ENCODE results near the gene COX6B1. TPM values are rescaled to one million over a fixed set of nuclear protein-coding genes. Genes with fewer than 3 reads are reported as not detected.

COX6B1 gene
- total RNA-seq, 1 donor from 2014 or later: 301 TPM

GRCh38 chr19:35609851-35610353, 38.2 kb upstream of the COX6B1 start:
- no peaks in the 10 kb centered on the region for H3K27me3 ChIP-seq
- no peak overlapping the region for H3K4me3 ChIP-seq
- H3K4me1 ChIP-seq: peaks cover 0 to 8% of the 10 kb centered on the region in 2 donors
- H3K27ac ChIP-seq: no peak overlapping the region
- DNase-seq (ENCODE audit: low spot score in 2 of 2): no peak
- intact Hi-C loops (cut with DNase I): loop anchor here (10.0 kb wide), 1 partner anchor 485 kb away; no protein-coding TSS in a partner anchor
- no peak for TF ChIP-seq CTCF (IDR thresholded peaks at IDR 0.05)
- no peaks in the 10 kb centered on the region for H3K36me3 ChIP-seq
- H3K9me3 ChIP-seq: no peaks in the 10 kb centered on the region

GRCh38 chr19:35612224-35612558, 35.9 kb upstream of the COX6B1 start:
- Histone ChIP-seq H3K27me3 (no peaks in the 10 kb centered on the region), H3K4me3 (peak overlapping the region; percentile 70 to 81), H3K36me3 (peaks cover 0 to 4% of the 10 kb centered on the region in 2 donors), H3K27ac (peak overlapping the region in 1 of 2 donors; percentile 76), H3K9me3 (no peaks in the 10 kb centered on the region), H3K4me1 (peaks cover 0 to 8% of the 10 kb centered on the region in 2 donors)
- DNase-seq (ENCODE audit: low spot score in 2 of 2): no peak
- no peak for TF ChIP-seq CTCF (IDR thresholded peaks at IDR 0.05)
- intact Hi-C loops (cut with DNase I): loop anchor here (1.0 to 10.0 kb wide), 5 partner anchors 16 to 487 kb away; partner anchors contain the start of gene TMEM147

GRCh38 chr19:35612559-35613321, 35.4 kb upstream of the COX6B1 start, which contains the start of gene HAUS5:
HAUS5 (plus strand) TSS chr19:35612735; CDS start chr19:35612795, 60 bp downstream.
- Histone ChIP-seq H3K36me3 (peaks cover 0 to 5% of the 10 kb centered on the region in 2 donors), H3K27me3 (no peaks in the 10 kb centered on the region), H3K4me3 (peak within 1 kb of the TSS; percentile 70 to 81), H3K9me3 (no peaks in the 10 kb centered on the region), H3K4me1 (peaks cover 0 to 8% of the 10 kb centered on the region in 2 donors), H3K27ac (peak within 1 kb of the TSS; percentile 64 to 76)
- TF ChIP-seq CTCF (IDR thresholded peaks at IDR 0.05): peak in 1 of 3 experiments; percentile 8
- peak; percentile 82 to 98 for DNase-seq (ENCODE audit: low spot score in 2 of 2)
- intact Hi-C loops (cut with DNase I): loop anchor here (1.0 to 10.0 kb wide), 5 partner anchors 16 to 488 kb away; partner anchors contain the start of gene TMEM147

GRCh38 chr19:35613574-35613973, 34.5 kb upstream of the COX6B1 start:
- peaks cover 0 to 10% of the 10 kb centered on the region in 2 donors for H3K36me3 ChIP-seq
- intact Hi-C loops (cut with DNase I): loop anchor here (10.0 kb wide), 1 partner anchor 489 kb away; no protein-coding TSS in a partner anchor

GRCh38 chr19:35615036-35615435, 33.1 kb upstream of the COX6B1 start:
- Histone ChIP-seq H3K9me3 (no peaks in the 10 kb centered on the region), H3K36me3 (peaks cover 0 to 12% of the 10 kb centered on the region in 2 donors), H3K27ac (no peak overlapping the region), H3K4me1 (peaks cover 0 to 8% of the 10 kb centered on the region in 2 donors), H3K27me3 (no peaks in the 10 kb centered on the region), H3K4me3 (no peak overlapping the region)
- DNase-seq (ENCODE audit: low spot score in 2 of 2): no peak
- intact Hi-C loops (cut with DNase I): loop anchor here (10.0 kb wide), 1 partner anchor 490 kb away; no protein-coding TSS in a partner anchor
- no peak for TF ChIP-seq CTCF (IDR thresholded peaks at IDR 0.05)

More at GRCh38 chr19:35613574-35613973, 34.5 kb upstream of the COX6B1 start:
- no peak for TF ChIP-seq CTCF (IDR thresholded peaks at IDR 0.05)
- Histone ChIP-seq H3K27me3 (no peaks in the 10 kb centered on the region), H3K4me3 (no peak overlapping the region), H3K9me3 (no peaks in the 10 kb centered on the region), H3K27ac (no peak overlapping the region), H3K4me1 (peaks cover 0 to 8% of the 10 kb centered on the region in 2 donors)
- DNase-seq (ENCODE audit: low spot score in 2 of 2): no peak

Data from ascending aorta (tissue), 2 donors.